ENCODE results near the gene MYBPC3. TPM values are rescaled to one million over a fixed set of nuclear protein-coding genes. Genes with fewer than 3 reads are reported as not detected.
A peak's percentile ranks its signal among the peaks of the same experiment; 100 is the strongest.

The MYBPC3 gene
- total and polyA plus RNA-seq, 4 experiments from 2014 or later, result not detected

DNA sequence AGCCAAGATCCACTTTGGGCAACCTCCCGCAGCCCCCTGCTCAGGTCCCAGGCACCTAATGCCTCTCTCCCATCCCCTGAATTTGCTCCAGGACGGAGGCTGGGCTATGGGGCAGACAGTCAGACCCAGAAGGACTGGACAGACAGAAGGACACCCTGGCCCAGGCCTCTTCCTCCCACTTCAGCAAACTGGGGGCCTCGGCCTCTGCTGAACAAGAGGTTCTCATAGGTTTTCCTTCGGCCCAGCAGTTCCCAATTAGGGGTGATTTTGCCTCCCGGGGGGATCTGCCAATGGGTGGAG is 22.2 kb upstream of the MYBPC3 start:
- H3K27me3 ChIP-seq (ENCODE audit: insufficient read depth, low read length), result no peaks in the 10 kb centered on the region
- no peak overlapping the region for H3K4me3 ChIP-seq (ENCODE audit: low read length in 2 of 2)
- H3K9me3 ChIP-seq (ENCODE audit: control insufficient read depth in 1 of 2, low read length in 2 of 2), result no peaks in the 10 kb centered on the region
- CTCF ChIA-PET (ENCODE audit: partially characterized antibody), result interaction anchor here (0.6 to 5.3 kb wide), 34 partner anchors 10 to 490 kb away, joined by 3 to 257 read pairs (median 5); partner anchors contain the start of genes ACP2 and SLC39A13
- Mint-ChIP-seq H3K4me1 (peaks cover 0 to 5% (median under 1%) of the 10 kb centered on the region in 4 donors), H3K27me3 (no peaks in the 10 kb centered on the region), H3K27ac (no peak overlapping the region), H3K9me3 (peaks cover 0 to 3% (median 0%) of the 10 kb centered on the region in 8 donors), H3K4me3 (peak overlapping the region in 1 of 8 donors; percentile 64), H3K36me3 (no peaks in the 10 kb centered on the region)
- peaks cover 7% of the 10 kb centered on the region for H3K4me1 ChIP-seq (ENCODE audit: insufficient read depth, low read length)
- no peak overlapping the region for H3K27ac ChIP-seq (ENCODE audit: low read depth, low read length)
- no peaks in the 10 kb centered on the region for H3K36me3 ChIP-seq (ENCODE audit: insufficient read depth, low read length)
- POLR2A ChIA-PET (ENCODE audit: partially characterized antibody), result interaction anchor here (0.6 to 4.9 kb wide), 9 partner anchors 16 to 51 kb away, joined by 3 to 75 read pairs (median 7); partner anchors contain the start of genes PSMC3 and SLC39A13
- intact Hi-C loops (cut with micrococcal nuclease), result loop anchor here (1.0 to 2.0 kb wide), 4 partner anchors 26 to 80 kb away; partner anchors contain the start of gene SLC39A13
- no peak for DNase-seq

DNA sequence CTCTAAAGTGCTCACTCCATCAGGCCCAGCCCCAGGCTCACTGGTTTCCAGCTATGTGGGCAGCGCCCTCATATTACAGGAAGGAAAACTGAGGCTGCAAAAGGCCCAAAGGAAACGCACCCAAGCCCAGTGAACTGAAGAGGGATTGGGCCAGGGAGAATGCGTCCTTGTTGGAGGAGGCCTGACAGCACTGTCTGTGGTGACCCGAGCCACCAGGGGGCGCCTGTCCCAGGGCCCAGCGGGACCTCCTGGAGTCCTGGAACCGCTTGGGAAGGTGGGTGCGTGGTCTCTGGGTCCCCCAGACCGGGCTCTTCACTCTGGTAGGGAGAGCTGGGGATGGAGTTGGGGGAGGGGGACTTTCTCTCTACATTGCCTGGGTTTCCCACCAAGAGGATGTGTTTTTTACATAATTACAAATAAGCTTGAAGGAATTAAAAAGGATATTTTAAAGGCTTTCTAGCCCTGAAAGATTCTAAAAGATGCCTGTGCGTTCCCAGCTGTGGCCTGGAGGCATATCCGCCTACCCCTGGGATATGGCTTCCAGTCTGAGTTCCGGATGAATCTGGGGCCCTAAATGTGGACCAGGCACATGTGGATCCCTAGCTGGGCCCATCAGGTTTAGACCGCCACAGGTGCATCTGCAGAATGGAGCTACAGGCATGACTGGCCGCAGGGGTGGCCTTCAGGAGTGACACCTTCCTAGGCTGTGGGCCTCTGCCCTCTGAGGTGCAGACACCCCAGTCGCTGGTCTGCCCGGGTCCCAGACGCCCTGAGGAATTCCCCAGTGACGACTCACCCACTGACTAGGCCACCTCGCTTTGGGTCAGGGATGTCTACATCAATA is 21.6 kb upstream of the MYBPC3 start:
- Histone ChIP-seq H3K36me3 (ENCODE audit: insufficient read depth, low read length) (no peaks in the 10 kb centered on the region), H3K4me3 (ENCODE audit: low read length in 2 of 2) (no peak overlapping the region), H3K9me3 (ENCODE audit: control insufficient read depth in 1 of 2, low read length in 2 of 2) (no peaks in the 10 kb centered on the region), H3K27me3 (ENCODE audit: insufficient read depth, low read length) (no peaks in the 10 kb centered on the region), H3K4me1 (ENCODE audit: insufficient read depth, low read length) (peaks cover 7% of the 10 kb centered on the region), H3K27ac (ENCODE audit: low read depth, low read length) (no peak overlapping the region)
- Mint-ChIP-seq H3K27ac (peak overlapping the region in 1 of 7 donors; percentile 52), H3K4me3 (no peak overlapping the region), H3K27me3 (no peaks in the 10 kb centered on the region), H3K4me1 (peaks cover 0 to 8% (median 3%) of the 10 kb centered on the region in 4 donors), H3K36me3 (no peaks in the 10 kb centered on the region), H3K9me3 (peaks cover 0 to 3% (median 0%) of the 10 kb centered on the region in 8 donors)
- intact Hi-C loops (cut with micrococcal nuclease), result loop anchor here (1.0 to 2.0 kb wide), 4 partner anchors 27 to 80 kb away; partner anchors contain the start of gene SLC39A13
- peak; percentile 78 to 83 (median 80) for DNase-seq
- ChIA-PET POLR2A (ENCODE audit: partially characterized antibody) (interaction anchor here (0.6 to 4.9 kb wide), 11 partner anchors 10 to 149 kb away, joined by 3 to 75 read pairs (median 7); partner anchors contain the start of genes PSMC3 and SLC39A13), CTCF (ENCODE audit: partially characterized antibody) (interaction anchor here (0.5 to 5.3 kb wide), 40 partner anchors 11 to 659 kb away, joined by 3 to 257 read pairs (median 4); partner anchors contain the start of genes ACP2 and SLC39A13)

DNA sequence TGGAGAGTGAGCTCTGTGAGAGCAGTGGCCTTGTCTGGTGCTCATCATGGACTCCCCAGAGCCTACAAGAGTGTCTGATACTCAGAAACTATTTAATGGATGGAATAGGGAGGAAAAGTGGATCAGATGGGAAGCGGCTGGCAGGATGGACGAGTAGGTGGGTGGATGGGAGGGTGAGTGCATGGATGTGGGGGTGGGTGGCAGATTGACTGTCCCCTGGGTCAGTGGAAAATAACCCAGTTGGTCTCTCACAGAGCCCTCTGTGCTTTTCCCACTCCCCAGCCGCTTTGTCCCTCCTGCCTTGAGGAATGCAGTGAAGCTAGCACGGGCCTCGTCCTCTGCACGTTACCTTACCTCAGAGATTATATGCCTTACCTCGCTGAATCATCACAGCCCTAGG is 19.9 kb upstream of the MYBPC3 start:
- Histone ChIP-seq H3K4me3 (ENCODE audit: low read length in 2 of 2) (no peak overlapping the region), H3K9me3 (ENCODE audit: control insufficient read depth in 1 of 2, low read length in 2 of 2) (no peaks in the 10 kb centered on the region), H3K4me1 (ENCODE audit: insufficient read depth, low read length) (peaks cover 7% of the 10 kb centered on the region), H3K27ac (ENCODE audit: low read depth, low read length) (no peak overlapping the region), H3K36me3 (ENCODE audit: insufficient read depth, low read length) (no peaks in the 10 kb centered on the region), H3K27me3 (ENCODE audit: insufficient read depth, low read length) (no peaks in the 10 kb centered on the region)
- CTCF ChIA-PET (ENCODE audit: partially characterized antibody), result interaction anchor here (0.6 to 5.3 kb wide), 9 partner anchors 18 to 181 kb away, joined by 3 to 257 read pairs (median 12); partner anchors contain the start of gene SLC39A13
- intact Hi-C loops (cut with micrococcal nuclease), result no loop called here
- DNase-seq, result no peak
- Mint-ChIP-seq H3K27ac (no peak overlapping the region), H3K4me3 (no peak overlapping the region), H3K9me3 (peaks cover 0 to 3% (median 0%) of the 10 kb centered on the region in 8 donors), H3K4me1 (peaks cover 0 to 8% (median 3%) of the 10 kb centered on the region in 4 donors), H3K27me3 (no peaks in the 10 kb centered on the region), H3K36me3 (no peaks in the 10 kb centered on the region)
- POLR2A ChIA-PET (ENCODE audit: partially characterized antibody), result interaction anchor here (2.5 to 4.9 kb wide), 2 partner anchors 28 to 37 kb away, joined by 18 to 75 read pairs; partner anchors contain the start of gene SLC39A13

DNA sequence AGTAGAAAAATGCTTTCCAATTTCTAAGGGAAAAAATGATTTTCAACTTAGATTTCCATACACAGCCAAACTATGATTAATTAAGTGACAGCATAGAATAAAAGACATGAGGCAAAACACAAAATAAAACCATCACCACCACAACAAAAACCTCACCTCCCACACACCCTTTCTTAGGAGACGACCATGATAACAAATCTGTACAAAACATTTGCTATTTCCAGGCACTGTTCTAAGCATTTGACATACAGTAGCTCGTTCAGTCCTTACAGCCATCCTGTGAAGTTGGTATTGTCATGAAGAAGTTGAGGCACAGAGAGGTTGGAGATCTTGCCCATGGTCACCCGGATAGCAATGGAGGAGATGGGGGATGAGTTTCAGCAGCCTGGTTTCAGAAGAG is 17.2 kb upstream of the MYBPC3 start:
- DNase-seq, result no peak
- ChIA-PET CTCF (ENCODE audit: partially characterized antibody) (interaction anchor here (1.6 to 1.9 kb wide), 2 partner anchors 41 to 85 kb away, joined by 4 read pairs; no protein-coding TSS in a partner anchor), POLR2A (ENCODE audit: partially characterized antibody) (no interaction called here)
- no peaks in the 10 kb centered on the region for H3K36me3 ChIP-seq (ENCODE audit: insufficient read depth, low read length)
- peaks cover 0 to 3% (median 0%) of the 10 kb centered on the region in 8 donors for H3K9me3 Mint-ChIP-seq
- H3K27ac ChIP-seq (ENCODE audit: low read depth, low read length), result no peak overlapping the region
- H3K4me3 ChIP-seq (ENCODE audit: low read length in 2 of 2), result no peak overlapping the region
- intact Hi-C loops (cut with micrococcal nuclease), result no loop called here
- peaks cover 7% of the 10 kb centered on the region for H3K4me1 ChIP-seq (ENCODE audit: insufficient read depth, low read length)
- H3K4me3 Mint-ChIP-seq, result no peak overlapping the region
- no peaks in the 10 kb centered on the region for H3K9me3 ChIP-seq (ENCODE audit: control insufficient read depth in 1 of 2, low read length in 2 of 2)
- H3K27me3 Mint-ChIP-seq, result peaks cover 0 to 3% of the 10 kb centered on the region in 2 donors
- H3K27ac Mint-ChIP-seq, result peak overlapping the region in 2 of 7 donors; percentile 36 to 63
- H3K36me3 Mint-ChIP-seq, result no peaks in the 10 kb centered on the region
- H3K27me3 ChIP-seq (ENCODE audit: insufficient read depth, low read length), result no peaks in the 10 kb centered on the region
- peaks cover 0 to 6% (median 3%) of the 10 kb centered on the region in 4 donors for H3K4me1 Mint-ChIP-seq

DNA sequence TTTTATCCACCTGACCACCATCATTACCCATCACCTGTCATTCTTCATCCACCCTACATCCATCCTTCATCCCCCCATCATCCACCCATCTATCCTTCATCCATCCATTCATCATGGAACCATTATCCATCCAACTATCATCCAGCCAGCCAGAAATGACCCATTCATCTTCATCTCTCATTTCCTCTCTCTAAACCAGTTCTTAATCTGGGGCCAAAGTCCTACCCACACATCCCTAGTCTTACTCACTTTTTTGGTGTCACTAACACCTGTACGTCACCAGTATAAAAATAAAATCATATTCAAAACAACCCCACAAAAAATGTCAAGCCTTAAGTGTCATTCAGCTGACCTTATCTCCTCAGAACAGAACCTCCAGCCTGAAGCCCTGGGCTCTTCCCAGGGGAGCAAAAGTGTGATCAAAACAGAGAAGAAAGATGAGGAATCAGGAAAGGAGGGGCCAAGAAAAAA is 13.6 kb upstream of the MYBPC3 start:
- Histone ChIP-seq H3K4me1 (ENCODE audit: insufficient read depth, low read length) (no peaks in the 10 kb centered on the region), H3K4me3 (ENCODE audit: low read length in 2 of 2) (no peak overlapping the region), H3K27me3 (ENCODE audit: insufficient read depth, low read length) (no peaks in the 10 kb centered on the region), H3K9me3 (ENCODE audit: control insufficient read depth in 1 of 2, low read length in 2 of 2) (no peaks in the 10 kb centered on the region), H3K36me3 (ENCODE audit: insufficient read depth, low read length) (no peaks in the 10 kb centered on the region), H3K27ac (ENCODE audit: low read depth, low read length) (no peak overlapping the region)
- CTCF ChIA-PET (ENCODE audit: partially characterized antibody), result interaction anchor here (1.3 kb wide), 1 partner anchor 46 kb away, joined by 5 read pairs; no protein-coding TSS in a partner anchor
- no peak for DNase-seq
- H3K27ac Mint-ChIP-seq, result peak overlapping the region in 1 of 7 donors; percentile 9
- H3K36me3 Mint-ChIP-seq, result no peaks in the 10 kb centered on the region
- H3K9me3 Mint-ChIP-seq, result no peaks in the 10 kb centered on the region
- POLR2A ChIA-PET (ENCODE audit: partially characterized antibody), result no interaction called here
- intact Hi-C loops (cut with micrococcal nuclease), result no loop called here
- peaks cover 0 to 6% (median 3%) of the 10 kb centered on the region in 4 donors for H3K4me1 Mint-ChIP-seq
- no peak overlapping the region for H3K4me3 Mint-ChIP-seq
- H3K27me3 Mint-ChIP-seq, result peaks cover 0 to 5% of the 10 kb centered on the region in 2 donors

DNA sequence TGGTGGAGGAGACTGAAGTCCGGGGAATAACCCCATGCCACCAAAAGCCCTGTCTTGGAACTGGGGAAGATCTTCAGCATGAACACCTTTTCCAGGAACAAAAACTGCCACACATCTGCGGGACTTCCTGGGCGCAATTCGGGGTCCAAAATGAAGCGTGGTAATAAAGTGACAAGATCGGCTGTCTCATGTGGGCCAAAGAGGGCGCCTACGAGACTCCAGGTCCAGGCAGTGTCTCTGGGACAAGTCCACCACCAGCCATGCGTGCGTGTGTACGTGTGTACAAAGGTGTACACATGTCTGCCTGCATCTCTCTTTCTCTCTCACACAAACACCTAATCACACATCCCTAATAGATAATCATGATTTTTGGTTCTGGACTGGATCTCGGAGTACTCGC is 8.9 kb upstream of the MYBPC3 start:
- ChIA-PET CTCF (ENCODE audit: partially characterized antibody) (no interaction called here), POLR2A (ENCODE audit: partially characterized antibody) (no interaction called here)
- H3K4me1 ChIP-seq (ENCODE audit: insufficient read depth, low read length), result peaks cover 4% of the 10 kb centered on the region
- no peak overlapping the region for H3K4me3 ChIP-seq (ENCODE audit: low read length in 2 of 2)
- no peaks in the 10 kb centered on the region for H3K9me3 Mint-ChIP-seq
- no peaks in the 10 kb centered on the region for H3K36me3 Mint-ChIP-seq
- H3K36me3 ChIP-seq (ENCODE audit: insufficient read depth, low read length), result no peaks in the 10 kb centered on the region
- H3K27ac ChIP-seq (ENCODE audit: low read depth, low read length), result no peak overlapping the region
- no peaks in the 10 kb centered on the region for H3K9me3 ChIP-seq (ENCODE audit: control insufficient read depth in 1 of 2, low read length in 2 of 2)
- H3K4me3 Mint-ChIP-seq, result no peak overlapping the region
- peaks cover 2 to 5% (median 4%) of the 10 kb centered on the region in 4 donors for H3K4me1 Mint-ChIP-seq
- no peak for DNase-seq
- peaks cover 0 to 5% of the 10 kb centered on the region in 2 donors for H3K27me3 Mint-ChIP-seq
- intact Hi-C loops (cut with micrococcal nuclease), result no loop called here
- H3K27me3 ChIP-seq (ENCODE audit: insufficient read depth, low read length), result no peaks in the 10 kb centered on the region
- H3K27ac Mint-ChIP-seq, result no peak overlapping the region

DNA sequence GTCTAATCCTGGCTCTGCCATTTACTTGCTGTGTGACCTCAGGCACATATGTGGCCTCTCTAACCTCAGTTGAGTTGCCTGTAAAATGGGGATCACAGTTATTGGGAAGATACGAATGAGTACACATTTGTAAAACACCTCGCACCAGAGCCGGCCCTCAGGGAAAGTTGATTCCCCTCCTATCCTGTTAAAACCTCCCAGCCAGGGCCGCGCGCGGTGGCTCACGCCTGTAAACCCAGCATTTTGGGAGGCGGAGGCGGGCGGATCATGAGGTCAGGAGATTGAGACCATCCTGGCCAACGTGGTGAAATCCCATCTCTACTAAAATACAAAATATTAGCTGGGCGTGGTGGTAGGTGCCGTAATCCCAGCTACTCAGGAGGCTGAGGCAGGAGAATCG is 7.8 kb upstream of the MYBPC3 start:
- H3K27ac Mint-ChIP-seq, result no peak overlapping the region
- H3K9me3 Mint-ChIP-seq, result no peaks in the 10 kb centered on the region
- H3K27ac ChIP-seq (ENCODE audit: low read depth, low read length), result no peak overlapping the region
- no peaks in the 10 kb centered on the region for H3K36me3 ChIP-seq (ENCODE audit: insufficient read depth, low read length)
- H3K9me3 ChIP-seq (ENCODE audit: control insufficient read depth in 1 of 2, low read length in 2 of 2), result no peaks in the 10 kb centered on the region
- no peaks in the 10 kb centered on the region for H3K36me3 Mint-ChIP-seq
- intact Hi-C loops (cut with micrococcal nuclease), result no loop called here
- CTCF ChIA-PET (ENCODE audit: partially characterized antibody), result interaction anchor here (2.2 kb wide), 1 partner anchor 13 kb away, joined by 8 read pairs; no protein-coding TSS in a partner anchor
- peaks cover 2 to 5% (median 4%) of the 10 kb centered on the region in 4 donors for H3K4me1 Mint-ChIP-seq
- no peak overlapping the region for H3K4me3 ChIP-seq (ENCODE audit: low read length in 2 of 2)
- no peak for DNase-seq
- no peaks in the 10 kb centered on the region for H3K27me3 ChIP-seq (ENCODE audit: insufficient read depth, low read length)
- peaks cover 4% of the 10 kb centered on the region for H3K4me1 ChIP-seq (ENCODE audit: insufficient read depth, low read length)
- POLR2A ChIA-PET (ENCODE audit: partially characterized antibody), result no interaction called here
- peaks cover 0 to 3% of the 10 kb centered on the region in 2 donors for H3K27me3 Mint-ChIP-seq
- no peak overlapping the region for H3K4me3 Mint-ChIP-seq

Measured in CD4-positive, alpha-beta memory T cell (primary cell).